GM12878 (cell line): Measurements from ENCODE around the gene USP47. TPM values are rescaled to one million over a fixed set of nuclear protein-coding genes. Genes with fewer than 3 reads are reported as not detected.

Source experiments
- ATAC-seq: fragments of 200-7000 bp; cut with Tn5 transposase; 3 replicates; pipeline ENCODE4 v1.9.1; 2020; ENCODE audit warnings: mild to moderate bottlenecking, moderate library complexity
- BruUV-seq: library from RNA; stranded (reverse); fragments of 400-500 nt; replicated peaks from 2 replicates; lab custom pipeline; 2021; lab: Mats Ljungman, UMichigan
- CTCF ChIA-PET: fragments of 300-600 bp; sonication (Branson Sonifier 250); formaldehyde crosslinking; extraction: SDS; loops from one replicate; lab custom pipeline; 2021; ENCODE audit warnings: inconsistent platforms; lab: Yijun Ruan, JAX
- POLR2A ChIA-PET: fragments of 350-600 bp; formaldehyde crosslinking; extraction: SDS; loops from one replicate; lab custom pipeline; 2021; ENCODE audit warnings: inconsistent platforms; lab: Charles Lee
- RAD21 ChIA-PET: fragments of 300-600 bp; sonication (Branson Sonifier 250); formaldehyde crosslinking; loops from one replicate; lab custom pipeline; 2023; ENCODE audit warnings: antibody characterized with exemption; ENCODE audit not compliant: unreplicated experiment; lab: Charles Lee
- SMC1A ChIA-PET: fragments of 300-600 bp; sonication (Branson Sonifier 250); formaldehyde crosslinking; loops from one replicate; lab custom pipeline; 2023; ENCODE audit not compliant: unreplicated experiment, uncharacterized antibody; lab: Charles Lee
- DNase-seq: peaks from one replicate; pipeline ENCODE4 v3.0.0-alpha.2; 2011; ENCODE audit warnings: low read depth, low spot score
- FAIRE-seq: peaks from 3 replicates; lab custom pipeline; 2011; peaks lifted over from hg19 to GRCh38; lab: Jason Lieb, UNC
- H2AFZ ChIP-seq: 2 replicates; pipeline ENCODE4 v1.6.0; 2011; ENCODE audit warnings: low read depth, low read length, control low read depth; ENCODE audit not compliant: control insufficient read depth
- H3K27ac ChIP-seq: 2 replicates; pipeline ENCODE4 v1.5.1; 2011; ENCODE audit warnings: control low read depth; ENCODE audit not compliant: control insufficient read depth, insufficient read depth
- H3K27me3 ChIP-seq, 2 experiments: replicated peaks in 1 of 2; 2 replicates each; pipeline versions ENCODE4 v1.6.0 to v1.6.1; 2011; ENCODE audit warnings: low read length in 1 of 2; ENCODE audit not compliant: control insufficient read depth in 2 of 2, insufficient read depth in 2 of 2
- H3K36me3 ChIP-seq, 2 experiments: 2 replicates each; pipeline ENCODE4 v1.5.1; 2011; ENCODE audit warnings: low read length in 1 of 2; ENCODE audit not compliant: control insufficient read depth in 2 of 2, insufficient read depth in 2 of 2
- H3K4me1 ChIP-seq: 2 replicates; pipeline ENCODE4 v1.6.1; 2011; ENCODE audit warnings: mild to moderate bottlenecking, low read length, moderate library complexity, mixed read lengths; ENCODE audit not compliant: control insufficient read depth, insufficient read depth
- H3K4me2 ChIP-seq: 2 replicates; pipeline ENCODE4 v1.6.0; 2011; ENCODE audit warnings: control low read depth; ENCODE audit not compliant: control insufficient read depth, insufficient read depth
- H3K4me3 ChIP-seq: fragments of 200-600 bp; sonication (generic); 2 replicates; pipeline ENCODE4 v1.5.1; 2016
- H3K79me2 ChIP-seq: 2 replicates; pipeline ENCODE4 v1.6.0; 2011; ENCODE audit warnings: low read length; ENCODE audit not compliant: control insufficient read depth, insufficient read depth
- H3K9ac ChIP-seq: 2 replicates; pipeline ENCODE4 v1.8.0; 2011; ENCODE audit warnings: low read length, control low read depth, mixed read lengths; ENCODE audit not compliant: control insufficient read depth, insufficient read depth
- H3K9me3 ChIP-seq: replicated peaks from 3 replicates; pipeline ENCODE4 v1.5.1; 2011; ENCODE audit warnings: mild to moderate bottlenecking, low read length; ENCODE audit not compliant: control insufficient read depth, insufficient read depth
- H4K20me1 ChIP-seq: 2 replicates; pipeline ENCODE4 v1.6.0; 2011; ENCODE audit not compliant: control insufficient read depth, insufficient read depth
- NFIC ChIP-seq: IDR thresholded peaks from 2 replicates; pipeline ENCODE4 v1.6.1; 2012; ENCODE audit warnings: low read depth, mild to moderate bottlenecking, inconsistent platforms, low read length, moderate library complexity
- POU2F2 ChIP-seq: IDR thresholded peaks from 3 replicates; pipeline ENCODE4 v1.6.1; 2011; ENCODE audit warnings: low read depth, mild to moderate bottlenecking, low read length, borderline replicate concordance
- ZNF687 ChIP-seq: fragments of 450-650 bp; IDR thresholded peaks from 2 replicates; pipeline ENCODE4 v1.6.1; 2017; ENCODE audit warnings: mild to moderate bottlenecking, moderate library complexity
- WGBS: methylation state at CpG from one replicate; pipeline ENCODE4 v1.1.6; 2016; ENCODE audit warnings: low lambda C conversion rate; ENCODE audit not compliant: insufficient replicate concordance, insufficient coverage; ENCODE audit errors: missing lambda C conversion rate; 5-methylcytosine and 5-hydroxymethylcytosine counted together
- in situ Hi-C: fragments of 300-500 bp; cut with MboI; formaldehyde crosslinking; loops from 9 replicates; pipeline ENCODE4 v1.14.3; 2018; ENCODE audit warnings: mixed read lengths
- intact Hi-C: fragments of 100-400 bp; cut with micrococcal nuclease; formaldehyde crosslinking; loops from one replicate; pipeline ENCODE4 v1.14.2; 2022; ENCODE audit not compliant: unreplicated experiment
- polyA plus RNA-seq, 11 experiments: library from polyadenylated mRNA; depleted of rRNA in 4 of 11; unstranded in 6 of 11; stranded (reverse) in 5 of 11; fragments of >200 nt; fragmentation: Nextera tagmentation in 4 of 11; fragmentation: Illumina TruSeq in 1 of 11; extraction: Ambion mirVana in 4 of 11; extraction: Trizol in 1 of 11; gene quantifications; 1 replicate in 1 of 11; 2 replicates in 10 of 11; pipeline versions ENCODE4 v1.2.1 to v1.2.3, GENCODE V29; 2011 to 2016; ENCODE audit warnings: inconsistent platforms in 2 of 11, missing spikeins in 2 of 11, low read depth in 1 of 11
- total RNA-seq, 4 experiments: library from RNA; depleted of rRNA in 3 of 4; stranded (reverse); fragments of >200 nt in 3 of 4; fragmentation: Illumina TruSeq in 1 of 4; extraction: Trizol in 1 of 4; gene quantifications; 2 replicates each; pipeline versions ENCODE4 v1.2.1 to v1.2.3, GENCODE V29; 2013 to 2021

USP47 gene
- total and polyA plus RNA-seq, 10 of the 15 experiments (the other 5 are each of a cell fraction or from before 2014, with no cell fraction given), result 13.9 to 54.0 (median 31.6) TPM

- SMC1A ChIA-PET, result interaction anchor here (0.9 to 1.3 kb wide), 2 partner anchors 12 to 66 kb away, joined by 3 to 5 read pairs; no protein-coding TSS in a partner anchor
- H3K4me3 ChIP-seq, result no peak overlapping the region
- no peaks in the 10 kb centered on the region for H4K20me1 ChIP-seq
- intact Hi-C loops, result no loop called here
- H3K79me2 ChIP-seq, result no peaks in the 10 kb centered on the region
- peaks cover 0 to 21% of the 10 kb centered on the region in 2 experiments for H3K36me3 ChIP-seq
- POLR2A ChIA-PET, result no interaction called here
- no peak overlapping the region for H3K4me2 ChIP-seq
- no peak overlapping the region for H3K27ac ChIP-seq
- H3K9me3 ChIP-seq, result no peaks in the 10 kb centered on the region
- no peak overlapping the region for H3K9ac ChIP-seq
- no TSS peak for BruUV-seq
- RAD21 ChIA-PET, result no interaction called here
- 97% methylated on average over 11 of the region's 11 CpGs for WGBS
- in situ Hi-C loops, result no loop called here
- no peak for DNase-seq
- no peak for FAIRE-seq
- peaks cover 9% of the 10 kb centered on the region for H3K4me1 ChIP-seq
- no peaks in the 10 kb centered on the region; a peak in 1 of 4 replicates for H3K27me3 ChIP-seq
- H2AFZ ChIP-seq, result no peak overlapping the region
- ATAC-seq, result no peak
- CTCF ChIA-PET, result interaction anchor here (0.8 to 1.9 kb wide), 4 partner anchors 8 to 170 kb away, joined by 3 to 8 read pairs (median 3); no protein-coding TSS in a partner anchor
- TF ChIP-seq ZNF687 (no peak), POU2F2 (no peak), NFIC (no peak)
These were observed 116.8 kb downstream of the USP47 start for GRCh38 chr11:11958403-11959231.
